PC-9 (cell line): ENCODE results near the gene CAMKMT. TPM values are rescaled to one million over a fixed set of nuclear protein-coding genes. Genes with fewer than 3 reads are reported as not detected.

Experiments used
- BruUV-seq: library from RNA; stranded (reverse); fragments of 400-500 nt; replicated peaks from 2 replicates; lab custom pipeline; 2021; lab: Mats Ljungman, UMichigan
- CTCF ChIA-PET: fragments of 300-600 bp; sonication (Branson Sonifier 250); formaldehyde crosslinking; loops from one replicate; lab custom pipeline; 2022; ENCODE audit warnings: antibody characterized with exemption; lab: Charles Lee
- POLR2A ChIA-PET: fragments of 300-600 bp; sonication (Branson Sonifier 250); formaldehyde crosslinking; loops from one replicate; lab custom pipeline; 2022; ENCODE audit warnings: antibody characterized with exemption; ENCODE audit not compliant: unreplicated experiment; lab: Charles Lee
- DNase-seq, 2 experiments: peaks; one replicate each; pipeline versions ENCODE4 v3.0.0 to v3.0.0-alpha.2; 2015 to 2022; ENCODE audit warnings: mixed read lengths in 1 of 2
- H2AFZ ChIP-seq: fragments of 200-600 bp; sonication (generic); 2 replicates; pipeline ENCODE4 v1.8.1; 2017; ENCODE audit warnings: antibody characterized with exemption
- H3F3A ChIP-seq: fragments of 200-600 bp; sonication (generic); 2 replicates; pipeline ENCODE4 v1.8.1; 2017; ENCODE audit warnings: antibody characterized with exemption, mild to moderate bottlenecking, low read depth; ENCODE audit not compliant: insufficient read depth
- H3K27ac ChIP-seq: fragments of 200-600 bp; sonication (generic); 2 replicates; pipeline ENCODE4 v1.6.1; 2016; ENCODE audit warnings: mixed run types
- H3K27me3 ChIP-seq: fragments of 200-600 bp; sonication (generic); 2 replicates; pipeline ENCODE4 v1.6.1; 2016; ENCODE audit warnings: low read depth, mixed run types; ENCODE audit not compliant: insufficient read depth
- H3K36me3 ChIP-seq: fragments of 200-600 bp; sonication (generic); 2 replicates; pipeline ENCODE4 v1.6.1; 2016; ENCODE audit warnings: low read depth, mixed run types
- H3K4me1 ChIP-seq: fragments of 200-600 bp; sonication (generic); replicated peaks from 2 replicates; pipeline ENCODE4 v1.6.1; 2016; ENCODE audit warnings: mixed run types; ENCODE audit not compliant: insufficient read depth
- H3K4me2 ChIP-seq: fragments of 200-600 bp; sonication (generic); 2 replicates; pipeline ENCODE4 v1.6.1; 2017; ENCODE audit warnings: mixed run types
- H3K4me3 ChIP-seq: fragments of 200-600 bp; sonication (generic); 2 replicates; pipeline ENCODE4 v1.6.1; 2016; ENCODE audit warnings: mixed run types
- H3K79me2 ChIP-seq: fragments of 200-600 bp; sonication (generic); 2 replicates; pipeline ENCODE4 v1.6.1; 2017; ENCODE audit warnings: low read depth, mixed run types
- H3K9me2 ChIP-seq: fragments of 200-600 bp; sonication (generic); 2 replicates; pipeline ENCODE4 v1.8.1; 2017; ENCODE audit warnings: mild to moderate bottlenecking; ENCODE audit not compliant: insufficient read depth
- H3K9me3 ChIP-seq: fragments of 200-600 bp; sonication (generic); 2 replicates; pipeline ENCODE4 v1.8.1; 2016; ENCODE audit warnings: low read depth; ENCODE audit not compliant: insufficient read depth
- H4K20me1 ChIP-seq: fragments of 200-600 bp; sonication (generic); 2 replicates; pipeline ENCODE4 v1.8.1; 2017; ENCODE audit not compliant: insufficient read depth
- EZH2 ChIP-seq: fragments of 200-600 bp; sonication (generic); IDR thresholded peaks from 2 replicates; pipeline ENCODE4 v1.8.0; 2017; ENCODE audit warnings: antibody characterized with exemption, low read depth
- intact Hi-C: fragments of 100-400 bp; cut with micrococcal nuclease; formaldehyde crosslinking; loops from one replicate; pipeline ENCODE4 v1.10.0; 2022; ENCODE audit not compliant: unreplicated experiment
- total RNA-seq: library from RNA; stranded (reverse); gene quantifications from 2 replicates; pipeline ENCODE4 v1.2.3, GENCODE V29; 2021
- TF ChIP-seq, protein P1 (sequence below): fragments of 200-600 bp; sonication (generic); conservative IDR thresholded peaks from 2 replicates; pipeline ENCODE4 v1.6.1; 2017; ENCODE audit warnings: mixed run types, antibody characterized with exemption, mild to moderate bottlenecking, moderate library complexity

Gene CAMKMT
- total RNA-seq, 1 experiment from 2014 or later, result 17.9 TPM

- Histone ChIP-seq H4K20me1 (no peaks in the 10 kb centered on the region), H3K4me1 (peaks cover 61% of the 10 kb centered on the region), H3K9me3 (no peaks in the 10 kb centered on the region; the same call in 1 of the 2 replicates), H3K27me3 (no peaks in the 10 kb centered on the region), H2AFZ (no peak overlapping the region), H3K4me3 (no peak overlapping the region), H3K9me2 (no peaks in the 10 kb centered on the region), H3K79me2 (no peaks in the 10 kb centered on the region), H3K36me3 (no peaks in the 10 kb centered on the region), H3F3A (peaks cover 32% of the 10 kb centered on the region), H3K4me2 (0 out of 2 replicates have a peak overlapping the region, but pooled peaks have one; percentile 7), H3K27ac (peak overlapping the region; percentile 87; the same call in 1 of the 2 replicates)
- POLR2A ChIA-PET, result no interaction called here
- TF ChIP-seq, protein P1, sequence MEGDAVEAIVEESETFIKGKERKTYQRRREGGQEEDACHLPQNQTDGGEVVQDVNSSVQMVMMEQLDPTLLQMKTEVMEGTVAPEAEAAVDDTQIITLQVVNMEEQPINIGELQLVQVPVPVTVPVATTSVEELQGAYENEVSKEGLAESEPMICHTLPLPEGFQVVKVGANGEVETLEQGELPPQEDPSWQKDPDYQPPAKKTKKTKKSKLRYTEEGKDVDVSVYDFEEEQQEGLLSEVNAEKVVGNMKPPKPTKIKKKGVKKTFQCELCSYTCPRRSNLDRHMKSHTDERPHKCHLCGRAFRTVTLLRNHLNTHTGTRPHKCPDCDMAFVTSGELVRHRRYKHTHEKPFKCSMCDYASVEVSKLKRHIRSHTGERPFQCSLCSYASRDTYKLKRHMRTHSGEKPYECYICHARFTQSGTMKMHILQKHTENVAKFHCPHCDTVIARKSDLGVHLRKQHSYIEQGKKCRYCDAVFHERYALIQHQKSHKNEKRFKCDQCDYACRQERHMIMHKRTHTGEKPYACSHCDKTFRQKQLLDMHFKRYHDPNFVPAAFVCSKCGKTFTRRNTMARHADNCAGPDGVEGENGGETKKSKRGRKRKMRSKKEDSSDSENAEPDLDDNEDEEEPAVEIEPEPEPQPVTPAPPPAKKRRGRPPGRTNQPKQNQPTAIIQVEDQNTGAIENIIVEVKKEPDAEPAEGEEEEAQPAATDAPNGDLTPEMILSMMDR, result no peak
- TF ChIP-seq EZH2, result no peak
- BruUV-seq, result no TSS peak
- intact Hi-C loops, result no loop called here
- peak in 1 of 2 experiments; percentile 54 for DNase-seq
- CTCF ChIA-PET, result no interaction called here
These were observed 188.8 kb downstream of the CAMKMT start for GRCh38 chr2:44550561-44550960.

DNA sequence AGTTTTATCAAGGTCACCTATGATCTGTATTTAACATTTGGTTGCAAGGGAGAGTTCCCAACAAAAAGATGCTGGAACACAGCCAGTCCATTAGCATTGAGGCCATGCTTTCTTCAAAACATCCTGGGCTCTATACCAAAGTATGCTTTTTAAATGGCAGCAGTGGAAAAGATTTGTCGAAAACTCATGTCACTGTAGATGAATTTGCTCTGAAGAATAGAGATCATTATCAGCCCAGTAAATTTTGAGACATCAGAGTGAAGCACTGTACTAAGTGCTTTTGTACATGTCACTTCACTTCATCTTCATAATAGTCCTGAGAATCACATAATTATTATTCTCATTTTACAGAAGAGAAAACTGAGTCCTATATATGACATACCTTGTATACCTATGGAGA is 189.8 kb downstream of the CAMKMT start:
- Histone ChIP-seq H3K27me3 (no peaks in the 10 kb centered on the region), H3K27ac (no peak overlapping the region), H3K4me2 (no peak overlapping the region), H2AFZ (no peak overlapping the region), H3K79me2 (no peaks in the 10 kb centered on the region), H3K4me1 (peaks cover 61% of the 10 kb centered on the region), H3K36me3 (no peaks in the 10 kb centered on the region), H3K4me3 (no peak overlapping the region), H3K9me2 (no peaks in the 10 kb centered on the region), H4K20me1 (no peaks in the 10 kb centered on the region), H3K9me3 (no peaks in the 10 kb centered on the region; the same call in 1 of the 2 replicates), H3F3A (peaks cover 32% of the 10 kb centered on the region)
- intact Hi-C loops, result no loop called here
- CTCF ChIA-PET, result no interaction called here
- TF ChIP-seq EZH2, result no peak
- no peak for DNase-seq
- POLR2A ChIA-PET, result no interaction called here
- BruUV-seq, result no TSS peak

- intact Hi-C loops, result no loop called here
- H4K20me1 ChIP-seq, result no peaks in the 10 kb centered on the region
- TF ChIP-seq, protein P1, result no peak
- TF ChIP-seq EZH2, result no peak
- no TSS peak for BruUV-seq
- H3K9me3 ChIP-seq, result 0 out of 2 replicates have a peak, but pooled peaks cover 3% of the 10 kb centered on the region
- 0 out of 2 replicates have a peak, but pooled peaks cover 3% of the 10 kb centered on the region for H3K36me3 ChIP-seq
- no peak overlapping the region for H2AFZ ChIP-seq
- no peaks in the 10 kb centered on the region for H3K79me2 ChIP-seq
- no peak overlapping the region for H3K4me3 ChIP-seq
- no peaks in the 10 kb centered on the region for H3K9me2 ChIP-seq
- peak overlapping the region; percentile 36 for H3K4me2 ChIP-seq
- ChIA-PET CTCF (no interaction called here), POLR2A (no interaction called here)
- peak; percentile 78 to 86 for DNase-seq
- H3K27me3 ChIP-seq, result no peaks in the 10 kb centered on the region
- H3K27ac ChIP-seq, result peak overlapping the region; percentile 52
- peaks cover 50% of the 10 kb centered on the region for H3K4me1 ChIP-seq
- H3F3A ChIP-seq, result peaks cover 24% of the 10 kb centered on the region
These were observed 191.7 kb downstream of the CAMKMT start for GRCh38 chr2:44553456-44553855.

- DNase-seq, result no peak
- POLR2A ChIA-PET, result no interaction called here
- CTCF ChIA-PET, result no interaction called here
These were observed 194.0 kb downstream of the CAMKMT start for GRCh38 chr2:44555700-44556099.

More at GRCh38 chr2:44555700-44556099, 194.0 kb downstream of the CAMKMT start:
- Histone ChIP-seq H3K79me2 (no peaks in the 10 kb centered on the region), H3K4me1 (peaks cover 41% of the 10 kb centered on the region), H3K27ac (no peak overlapping the region), H3K9me3 (0 out of 2 replicates have a peak, but pooled peaks cover 4% of the 10 kb centered on the region), H3K4me3 (no peak overlapping the region), H2AFZ (no peak overlapping the region), H3K27me3 (no peaks in the 10 kb centered on the region), H3F3A (peaks cover 16% of the 10 kb centered on the region), H3K9me2 (no peaks in the 10 kb centered on the region), H4K20me1 (no peaks in the 10 kb centered on the region), H3K36me3 (0 out of 2 replicates have a peak, but pooled peaks cover 4% of the 10 kb centered on the region), H3K4me2 (no peak overlapping the region)
- no TSS peak for BruUV-seq
- intact Hi-C loops, result no loop called here
- no peak for TF ChIP-seq EZH2
- TF ChIP-seq, protein P1, result no peak
